Measurements from ENCODE around the gene ODAD2.

ODAD2 gene

DNA sequence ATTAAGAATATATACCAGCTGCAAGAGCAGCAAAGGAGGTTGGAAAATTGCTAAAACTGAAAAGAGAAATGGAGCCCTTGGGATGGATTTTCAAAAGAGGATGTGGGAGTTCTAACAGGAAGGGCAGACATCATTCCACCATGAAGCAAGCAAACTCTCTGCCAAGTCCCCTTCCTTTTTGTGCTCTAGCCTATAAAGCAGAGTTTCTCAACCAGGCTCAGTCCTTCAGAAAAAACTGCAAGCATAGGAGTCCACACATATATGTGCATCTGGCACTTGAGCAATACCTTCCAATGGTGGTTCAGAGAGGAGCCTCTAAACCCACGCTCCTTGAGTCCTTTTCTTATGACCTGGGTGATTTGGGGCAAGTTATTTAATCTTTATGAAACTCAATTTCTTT, 154.7 kb downstream of the ODAD2 start:
- no peak for DNase-seq (ENCODE audit: low read depth)

DNA sequence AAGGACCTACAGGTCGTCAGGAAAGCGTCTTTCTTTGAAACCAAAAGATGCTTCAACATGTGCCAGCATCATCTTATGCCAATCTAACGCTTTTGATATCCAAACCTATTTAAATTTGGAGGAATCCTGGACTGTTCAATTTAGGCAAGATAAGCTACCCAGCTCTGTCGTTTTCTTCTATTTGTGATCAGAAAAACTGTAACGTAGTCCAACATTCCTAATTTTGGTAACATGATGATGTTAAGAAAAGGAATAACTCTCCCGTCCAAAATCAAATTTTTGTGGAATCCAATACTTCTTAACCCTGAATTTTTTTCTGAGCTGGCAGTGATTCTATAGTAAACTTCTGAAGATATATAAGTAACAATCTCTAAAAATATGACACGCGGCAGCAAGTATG, 160.0 kb downstream of the ODAD2 start:
- no peak for DNase-seq (ENCODE audit: low read depth)

DNA sequence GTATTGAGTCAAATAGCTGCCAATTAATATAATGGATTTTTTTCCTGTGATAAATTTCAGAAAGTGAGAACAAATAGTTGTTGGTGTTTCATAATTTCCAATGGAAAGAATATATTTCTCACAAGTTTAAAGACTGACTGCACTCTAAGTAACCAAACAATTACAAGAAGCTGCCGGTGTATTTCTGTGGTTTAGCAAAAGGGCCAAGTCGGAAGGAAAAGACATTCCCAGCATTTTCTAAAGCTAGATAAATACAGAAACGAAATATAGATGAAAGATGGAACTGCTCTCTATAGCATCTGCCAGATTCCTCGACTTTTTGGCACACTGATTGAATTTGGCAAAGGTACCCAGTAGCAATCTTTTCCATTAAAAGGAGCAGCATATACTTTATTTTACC, 160.5 kb downstream of the ODAD2 start:
- no peak for DNase-seq (ENCODE audit: low read depth)

DNA sequence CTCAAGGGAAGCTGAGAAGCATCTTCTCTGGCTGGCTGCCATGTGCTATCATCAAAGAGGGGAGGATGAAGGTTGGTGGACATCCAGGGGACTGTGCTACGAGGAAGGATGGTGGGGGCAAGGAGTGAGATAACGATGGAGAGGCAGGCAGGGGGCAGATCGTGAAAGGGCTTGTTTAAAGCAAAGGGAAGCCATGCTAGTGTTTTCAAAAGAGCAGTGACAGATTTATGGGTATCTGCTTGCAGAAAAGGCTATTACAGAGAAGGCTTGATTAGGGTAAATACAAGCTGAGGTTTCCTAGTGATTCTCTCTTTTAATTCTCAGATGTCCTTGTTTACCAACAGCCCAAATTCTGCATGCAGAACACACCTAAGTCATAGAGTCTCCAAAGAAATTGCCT, 164.4 kb downstream of the ODAD2 start:
- DNase-seq (ENCODE audit: low read depth): no peak

DNA sequence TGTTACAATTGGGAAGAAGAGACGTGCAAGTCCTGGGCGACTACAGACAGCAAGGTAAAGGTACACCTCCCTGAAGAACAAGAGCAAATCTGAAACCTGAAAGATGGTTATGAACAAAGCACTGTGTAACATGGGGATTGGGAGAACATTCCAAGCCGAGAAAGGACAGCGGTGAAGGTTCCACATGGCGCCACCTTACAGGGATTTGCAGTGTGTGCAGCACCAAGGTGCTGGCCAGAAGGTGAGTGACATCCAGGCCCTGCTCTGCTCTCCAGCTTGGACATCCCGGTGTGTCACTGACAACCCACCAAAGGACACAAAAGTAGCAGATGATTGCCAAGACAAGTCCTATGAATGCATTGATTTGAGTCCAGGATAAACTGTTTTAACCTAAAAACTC, 165.1 kb downstream of the ODAD2 start:
- no peak for DNase-seq (ENCODE audit: low read depth)

DNA sequence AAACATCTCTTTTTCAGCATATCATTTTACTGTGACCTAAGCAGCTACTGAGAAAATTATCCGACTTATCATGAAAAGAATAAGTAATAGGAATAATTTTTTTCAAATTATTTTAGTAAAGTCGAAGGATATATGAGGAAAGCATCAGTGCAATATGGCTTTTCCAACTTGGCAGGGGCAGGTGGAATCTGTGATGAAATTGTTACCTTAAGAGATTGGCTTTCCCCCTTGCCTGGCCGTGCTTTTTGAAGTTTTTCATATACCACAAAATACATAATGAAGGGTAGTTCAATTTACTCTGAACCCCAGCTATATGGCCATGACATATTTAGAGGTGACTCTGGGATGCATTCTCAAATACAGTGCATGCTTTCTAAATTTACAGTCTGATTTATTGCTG, 166.1 kb downstream of the ODAD2 start:
- no peak for DNase-seq (ENCODE audit: low read depth)

DNA sequence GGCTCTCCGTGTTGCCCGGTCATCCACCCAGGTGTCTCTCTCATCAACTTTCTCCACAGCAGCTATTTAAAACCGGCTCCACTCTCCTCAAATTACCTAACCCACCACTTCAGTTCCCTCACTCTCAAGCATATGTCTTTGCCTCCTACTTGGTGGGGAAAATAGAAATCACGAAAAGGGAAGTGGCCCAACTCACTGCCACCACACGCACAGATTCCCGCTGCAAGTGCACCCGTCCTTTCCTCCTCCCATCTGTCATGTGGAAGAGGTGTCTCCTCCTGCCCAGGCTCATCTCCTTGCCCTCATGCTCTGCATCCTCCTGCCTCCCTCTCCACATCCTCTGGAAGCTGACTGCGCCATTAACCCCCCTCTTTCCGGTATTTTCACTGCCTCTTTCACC, 172.5 kb downstream of the ODAD2 start:
- DNase-seq (ENCODE audit: low read depth): no peak

DNA sequence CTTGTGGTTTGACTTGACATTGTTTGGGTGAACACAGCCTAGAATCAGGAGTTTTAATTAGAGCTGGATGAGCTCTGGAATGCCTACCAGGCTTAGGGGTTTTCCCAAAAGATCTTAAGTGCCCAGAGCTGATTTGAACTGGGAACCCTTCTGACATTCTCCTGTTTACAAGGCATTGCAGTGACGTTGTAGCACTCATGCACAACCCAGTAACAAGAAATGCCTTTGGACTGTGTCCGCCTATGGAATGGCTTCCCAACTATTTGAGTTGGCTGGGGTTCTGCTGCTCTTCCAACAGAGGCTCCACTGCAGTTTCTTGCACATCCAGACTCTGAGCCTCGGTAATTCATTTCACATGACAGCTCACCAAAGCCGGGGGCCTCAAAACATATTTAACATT, 176.6 kb downstream of the ODAD2 start:
- DNase-seq (ENCODE audit: low read depth): peak; percentile 1

DNA sequence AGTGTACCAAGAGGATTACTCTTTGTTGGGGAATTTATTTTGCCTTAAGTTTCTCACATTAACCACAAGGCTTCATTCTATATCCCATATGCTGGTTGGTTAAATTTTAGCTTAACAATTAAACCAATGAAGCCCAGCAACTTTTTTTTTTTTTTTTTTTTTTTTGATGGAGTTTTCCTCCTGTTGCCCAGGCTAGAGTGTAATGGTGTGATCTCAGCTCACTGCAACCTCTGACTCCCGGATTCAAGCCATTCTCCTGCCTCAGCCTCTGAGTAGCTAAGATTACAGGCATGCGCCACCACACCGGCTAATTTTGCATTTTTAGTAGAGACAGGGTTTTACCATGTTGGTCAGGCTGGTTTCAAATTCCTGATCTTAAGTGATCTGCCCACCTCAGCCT, 178.2 kb downstream of the ODAD2 start:
- DNase-seq (ENCODE audit: low read depth): no peak

DNA sequence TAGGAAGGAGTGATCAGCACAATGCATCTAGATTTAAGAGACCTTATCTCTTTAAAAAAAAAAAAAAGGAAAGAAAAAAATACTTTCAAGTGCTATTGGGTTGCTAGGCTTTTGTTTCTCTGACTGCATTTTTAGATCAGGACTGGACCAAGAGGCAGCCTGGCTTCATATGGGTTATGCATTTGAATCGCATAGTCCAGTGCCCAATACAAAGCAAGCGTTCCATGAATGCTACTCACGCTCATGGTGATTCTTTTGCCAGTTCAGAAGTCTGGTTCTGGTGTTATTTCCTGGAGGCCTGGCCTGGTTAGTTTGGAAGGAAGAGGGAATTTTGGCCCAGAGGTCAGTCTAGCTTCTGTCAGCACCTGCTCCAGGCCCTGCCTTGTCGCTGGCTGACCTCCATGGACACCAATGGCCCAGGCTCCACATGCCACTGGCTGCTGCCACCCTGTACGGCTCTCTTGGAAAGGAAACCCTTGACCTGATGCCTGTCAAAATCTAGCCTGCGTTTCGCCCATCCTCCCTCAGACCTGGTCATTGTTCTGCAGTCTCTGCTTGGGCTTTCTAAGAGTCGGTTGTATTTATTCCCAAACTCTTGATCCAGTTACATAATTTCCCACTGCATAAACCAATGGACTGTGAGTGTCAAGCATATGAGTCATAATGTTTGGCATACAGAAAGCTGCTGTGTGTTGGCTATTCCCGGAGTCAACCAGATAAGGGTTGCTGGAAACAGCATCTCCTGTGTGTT, 178.9 kb downstream of the ODAD2 start:
- DNase-seq (ENCODE audit: low read depth): peak; percentile 49

DNA sequence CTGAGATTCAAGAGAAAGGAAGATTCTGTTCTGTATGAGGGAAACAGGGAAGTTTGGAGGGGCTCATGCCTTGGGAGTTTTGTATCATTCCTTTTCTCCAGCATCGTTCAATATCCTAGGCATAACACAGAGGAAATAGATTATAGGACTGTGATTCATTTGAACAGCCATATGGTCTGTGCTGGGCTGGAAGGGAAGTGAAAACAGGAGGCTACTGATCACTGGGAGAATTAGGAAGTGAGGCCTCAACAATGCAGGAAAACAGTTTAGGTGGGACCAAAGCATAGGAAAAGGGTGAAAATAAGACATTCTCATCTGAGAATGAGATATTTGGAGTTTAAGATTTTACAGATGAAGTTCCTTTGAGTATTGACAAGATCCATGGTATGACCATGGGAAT, 182.6 kb downstream of the ODAD2 start:
- no peak for DNase-seq (ENCODE audit: low read depth)

DNA sequence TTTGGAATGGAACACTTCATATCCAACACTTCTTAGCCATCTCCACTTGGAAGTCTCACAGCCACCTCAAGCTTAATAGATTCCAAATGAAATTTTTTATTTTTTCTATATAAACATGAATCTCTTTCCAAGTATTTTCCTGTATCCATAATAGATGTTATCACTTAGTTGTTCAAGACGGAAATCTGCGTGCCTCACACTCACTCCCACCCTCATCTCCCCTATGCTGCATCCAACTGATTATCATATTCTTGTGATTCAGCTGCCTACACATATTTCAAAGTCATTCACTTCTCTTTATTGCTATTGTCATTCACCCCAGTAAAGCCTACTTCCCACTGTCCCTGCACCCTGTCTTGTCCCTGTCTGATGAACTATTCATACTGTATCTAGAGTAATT, 183.0 kb downstream of the ODAD2 start:
- no peak for DNase-seq (ENCODE audit: low read depth)

DNA sequence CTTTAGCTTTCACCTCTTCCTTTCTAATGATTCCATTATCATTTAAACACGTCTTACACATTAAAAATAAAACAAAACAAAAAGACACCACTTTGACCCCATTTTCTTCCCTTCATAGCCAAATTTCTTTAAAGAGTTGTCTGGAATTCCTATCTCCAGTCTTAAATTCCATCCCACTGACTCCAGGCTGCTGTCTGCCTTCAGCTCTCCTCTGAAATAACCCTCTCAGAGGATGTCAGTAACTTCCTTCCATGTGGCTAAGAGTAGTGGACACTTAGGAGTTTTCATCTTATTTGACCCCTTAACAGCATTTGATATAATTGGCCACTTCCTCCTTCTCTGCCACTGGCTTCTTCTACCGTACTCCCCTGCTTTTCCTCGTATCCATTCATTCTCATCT, 183.6 kb downstream of the ODAD2 start:
- no peak for DNase-seq (ENCODE audit: low read depth)

DNA sequence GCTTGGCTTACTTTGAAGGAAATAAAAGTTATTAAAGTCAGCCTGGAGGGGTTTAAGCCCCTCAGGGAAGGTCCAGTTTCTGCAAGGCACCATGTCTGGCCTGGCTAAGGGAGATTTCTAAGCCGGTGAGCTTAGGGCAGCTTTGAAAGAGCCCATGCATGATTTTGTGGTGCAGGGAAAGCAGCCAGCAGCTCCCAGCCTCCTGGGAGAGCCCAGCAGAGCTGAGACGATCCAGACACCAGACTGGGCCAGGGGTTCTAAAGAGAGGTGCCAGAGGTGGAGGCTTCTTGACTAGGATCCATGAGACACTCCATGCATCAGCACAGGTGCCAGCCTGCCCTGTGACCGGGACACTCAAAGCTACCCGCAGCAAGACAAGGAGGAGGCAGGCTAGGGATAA, 193.7 kb downstream of the ODAD2 start:
- no peak for DNase-seq (ENCODE audit: low read depth)

DNA sequence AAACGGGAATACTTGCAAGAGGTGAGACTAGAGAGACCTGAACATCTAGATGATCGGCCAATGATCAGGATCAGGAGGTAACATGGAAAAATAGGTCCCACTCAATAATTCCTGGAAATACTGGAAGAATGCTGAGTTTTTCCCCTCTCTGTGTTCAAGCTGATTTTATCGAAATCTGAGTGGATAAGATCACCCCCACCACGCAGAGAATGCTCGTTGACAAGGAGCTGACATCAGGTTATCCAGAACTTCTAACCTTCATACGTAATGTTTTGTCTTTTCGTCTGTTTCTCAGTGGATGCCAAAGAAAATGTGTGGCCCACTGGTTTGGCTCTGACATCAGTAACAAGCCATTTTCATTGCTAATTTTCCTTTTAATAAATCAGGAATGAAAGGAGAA, 194.7 kb downstream of the ODAD2 start:
- DNase-seq (ENCODE audit: low read depth): no peak

DNA sequence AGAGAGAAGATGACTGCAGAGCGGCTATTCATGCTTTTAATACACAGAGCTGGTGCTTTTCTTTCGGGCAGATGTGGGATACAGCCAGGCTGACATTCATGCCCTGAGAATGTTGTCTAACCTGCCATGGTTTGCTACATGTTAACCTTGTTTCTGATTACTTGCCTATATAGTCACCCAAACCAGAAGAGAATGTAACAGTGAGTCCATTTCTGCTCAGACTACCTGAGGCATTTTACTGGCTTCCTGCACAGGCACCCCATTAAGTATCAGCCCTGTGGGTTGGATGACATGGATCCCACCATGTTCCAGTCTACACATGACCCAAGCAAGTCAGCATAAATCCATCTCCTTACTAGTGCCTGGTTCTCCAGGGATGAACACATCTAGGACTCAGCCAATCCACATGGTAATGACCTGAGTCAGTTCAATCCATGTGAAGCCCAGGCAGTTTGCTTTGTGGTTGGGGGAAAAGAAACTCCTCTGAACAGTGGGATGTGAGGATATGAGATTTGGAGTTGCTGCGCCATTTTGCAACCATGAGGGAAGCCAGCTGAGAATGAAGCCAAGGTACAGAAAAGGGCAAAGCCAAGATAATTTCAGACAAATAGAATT, 197.6 kb downstream of the ODAD2 start:
- DNase-seq (ENCODE audit: low read depth): no peak

DNA sequence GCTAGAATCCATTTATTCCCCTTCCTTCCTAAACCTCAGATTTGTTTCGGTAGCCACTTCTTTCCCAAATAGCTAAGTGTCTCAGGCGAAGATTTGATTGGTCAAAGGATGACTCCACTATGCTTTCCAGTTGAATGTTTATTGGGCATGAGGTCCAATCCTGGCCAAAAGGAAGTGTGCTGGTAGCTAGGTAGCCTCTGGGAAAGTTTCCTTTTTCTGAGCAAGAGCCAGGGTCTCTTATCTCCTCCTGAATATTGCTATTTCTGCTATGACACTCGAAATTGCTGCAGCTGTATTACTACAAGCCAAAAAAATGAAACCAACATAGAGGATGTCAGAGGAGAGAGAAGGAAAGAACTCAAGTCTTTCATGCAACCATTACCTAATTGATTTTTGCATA, 199.8 kb downstream of the ODAD2 start:
- DNase-seq (ENCODE audit: low read depth): no peak

DNA sequence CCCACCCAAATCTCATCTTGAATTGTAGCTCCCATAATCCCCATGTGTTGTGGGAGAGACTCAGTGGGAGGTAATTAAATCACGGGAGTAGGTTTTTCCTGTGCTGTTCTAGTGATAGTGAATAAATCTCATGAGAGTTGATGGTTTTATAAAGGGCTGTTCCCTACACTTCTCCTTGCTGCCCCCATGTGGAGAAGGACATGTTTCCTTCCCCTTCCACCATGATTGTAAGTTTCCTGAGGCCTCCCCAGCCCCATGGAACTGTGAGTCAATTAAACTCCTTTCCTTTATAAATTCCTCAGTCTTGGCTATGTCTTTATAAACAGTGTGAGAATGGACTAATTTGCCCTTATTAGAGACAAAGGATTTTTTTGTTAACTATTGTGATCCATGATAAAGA, 204.7 kb downstream of the ODAD2 start:
- DNase-seq (ENCODE audit: low read depth): no peak

DNA sequence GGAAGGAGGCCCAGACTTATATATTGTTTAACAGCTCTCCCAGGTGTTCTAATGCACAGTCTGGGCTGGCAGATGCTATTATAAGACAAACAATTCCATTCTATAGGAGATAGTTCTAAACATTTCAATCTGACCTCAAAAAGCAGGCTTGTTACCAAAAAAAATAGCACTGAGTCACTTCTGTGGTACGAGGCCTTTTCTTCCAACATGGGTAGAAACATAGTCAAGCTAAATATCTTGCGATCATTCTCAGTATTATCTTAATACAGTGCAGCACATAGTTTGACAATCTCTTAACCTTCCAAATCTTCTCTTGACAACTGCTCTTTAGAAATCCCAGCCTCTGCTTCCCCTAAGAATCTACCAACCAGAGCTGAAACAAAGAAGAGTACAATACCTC, 206.7 kb downstream of the ODAD2 start:
- DNase-seq (ENCODE audit: low read depth): no peak

DNA sequence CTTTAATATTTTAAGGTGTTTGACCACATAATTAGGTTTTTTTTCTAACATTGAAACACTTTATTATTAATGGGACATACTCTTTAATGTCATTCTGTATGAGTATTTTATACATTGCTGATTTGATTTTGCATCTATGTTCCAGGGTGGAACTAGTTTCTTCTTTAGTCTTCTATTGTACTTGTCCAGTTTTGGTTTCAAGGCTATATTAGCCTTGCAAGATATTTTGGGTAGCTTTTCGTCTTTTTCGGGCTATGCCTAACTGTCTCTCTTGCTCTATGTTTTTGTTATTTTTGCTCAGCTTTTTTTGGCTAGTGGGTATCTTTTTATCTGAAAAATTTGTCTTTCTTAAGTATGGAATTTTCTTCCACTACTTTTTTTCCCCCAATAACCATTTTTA, 214.6 kb downstream of the ODAD2 start:
- DNase-seq (ENCODE audit: low read depth): no peak

DNA sequence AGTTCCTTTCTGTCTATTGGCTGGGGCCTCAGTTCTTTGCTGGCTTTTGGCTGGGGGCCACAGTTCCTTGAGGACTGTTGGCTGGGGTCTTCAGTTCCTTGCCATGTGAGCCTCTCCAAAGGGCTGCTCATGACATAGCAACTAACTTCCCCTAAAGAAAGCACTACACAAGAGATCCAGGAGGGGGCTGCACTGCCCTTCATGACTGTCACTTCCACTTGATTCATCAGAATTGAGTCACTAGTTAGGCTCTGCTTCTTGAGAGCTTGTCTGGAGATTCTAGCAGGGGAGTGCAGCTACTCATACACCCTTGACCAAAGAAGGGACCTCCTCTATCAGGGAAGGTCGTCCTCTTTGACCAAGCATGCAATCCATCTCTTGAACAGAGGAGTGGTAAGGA, 215.2 kb downstream of the ODAD2 start:
- peak; percentile 22 for DNase-seq (ENCODE audit: low read depth)

DNA sequence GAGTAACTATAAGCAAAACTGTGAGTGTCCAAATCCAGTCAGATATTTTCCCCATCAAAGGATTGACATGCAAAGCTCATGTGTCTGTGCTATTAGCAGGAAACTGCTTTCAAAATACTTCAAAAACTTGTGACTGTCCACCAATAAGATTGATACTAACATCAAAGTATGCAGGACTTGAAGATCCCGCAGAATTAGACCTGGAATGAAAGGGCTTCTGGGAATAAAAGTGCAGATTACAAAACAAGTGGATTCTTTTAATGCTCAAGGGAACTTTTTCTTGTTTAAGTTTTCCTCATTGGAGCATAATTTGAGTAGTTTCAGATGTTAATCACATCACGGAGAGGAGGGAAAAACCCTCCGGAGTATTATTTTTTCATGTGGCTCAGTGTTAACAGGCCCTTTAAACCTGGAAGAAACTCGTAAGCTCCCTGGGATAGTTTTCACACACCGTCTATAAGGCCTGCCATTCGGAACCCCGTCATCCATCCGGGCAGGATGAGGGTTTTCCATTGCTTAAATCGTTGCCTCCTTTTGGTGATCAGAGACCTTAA, 219.3 kb downstream of the ODAD2 start:
- DNase-seq (ENCODE audit: low read depth): no peak

DNA sequence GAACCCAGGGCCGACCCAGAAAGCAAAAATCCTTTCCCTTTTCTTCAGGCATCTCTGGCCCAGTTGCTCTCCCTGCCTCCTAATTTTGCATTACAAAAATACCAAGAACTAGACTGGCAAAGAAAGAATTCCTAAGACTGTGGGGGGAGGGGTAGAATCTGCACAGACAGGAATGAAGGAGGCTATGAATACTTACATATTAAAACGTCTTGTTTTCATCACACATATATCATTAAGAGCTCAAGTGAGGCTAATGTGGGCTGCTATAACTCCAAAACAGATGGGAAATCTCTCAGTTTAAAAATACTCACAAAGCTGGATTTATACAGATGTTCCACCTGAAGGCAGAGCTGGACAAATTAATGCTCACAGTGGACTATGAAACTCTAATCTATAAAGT, 224.0 kb downstream of the ODAD2 start:
- no peak for DNase-seq (ENCODE audit: low read depth)

DNA sequence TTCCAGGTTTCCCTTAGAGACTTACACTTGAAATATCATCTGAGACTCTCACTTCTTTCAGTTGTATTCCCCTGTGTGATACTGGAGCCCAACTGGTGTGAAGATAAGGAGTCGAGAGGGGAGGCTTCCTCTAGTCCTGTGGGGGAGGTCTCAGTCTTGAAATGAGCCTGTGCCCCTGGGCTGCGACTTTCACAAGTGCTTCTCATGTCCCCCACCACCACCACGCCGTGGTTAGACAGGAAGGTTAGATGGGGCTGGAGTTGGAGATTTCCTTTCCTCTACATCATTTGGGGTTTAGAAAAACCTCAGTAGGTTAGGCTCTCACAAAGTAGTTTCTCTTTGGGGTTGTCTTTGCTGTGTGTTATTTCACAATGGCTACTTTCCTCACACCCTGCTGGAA, 227.6 kb downstream of the ODAD2 start:
- no peak for DNase-seq (ENCODE audit: low read depth)
